Common myeloid progenitor, CD34-positive (primary cell): ENCODE measurements around the gene IPO13.

ENCODE experiments used
- CTCF ChIA-PET: fragments of 350-600 bp; sonication (Branson Sonifier 250); formaldehyde crosslinking; loops from one replicate; lab custom pipeline; 2021; ENCODE audit warnings: antibody characterized with exemption; lab: Charles Lee
- POLR2A ChIA-PET: fragments of 350-600 bp; sonication (Branson Sonifier 250); formaldehyde crosslinking; loops from one replicate; lab custom pipeline; 2021; ENCODE audit warnings: antibody characterized with exemption; lab: Charles Lee
- DNase-seq, 3 donors: peaks; one replicate each; pipeline versions ENCODE4 v3.0.0 to v3.0.0-alpha.2; 2013
- H3K27ac ChIP-seq, 2 experiments: 1 replicate in 1 of 2; 2 replicates in 1 of 2; pipeline ENCODE4 v1.7.0; 2013; ENCODE audit warnings: inconsistent platforms in 2 of 2, low read length in 2 of 2, mild to moderate bottlenecking in 2 of 2, low read depth in 1 of 2, moderate library complexity in 1 of 2; ENCODE audit not compliant: severe bottlenecking in 2 of 2, insufficient read depth in 1 of 2, poor library complexity in 1 of 2
- H3K27me3 ChIP-seq, 5 experiments: replicated peaks in 2 of 5; 1 replicate in 3 of 5; 2 replicates in 2 of 5; pipeline versions ENCODE4 v1.6.1 to v1.7.0; 2013; ENCODE audit warnings: low read length in 4 of 5, mild to moderate bottlenecking in 2 of 5, moderate library complexity in 2 of 5, inconsistent platforms in 1 of 5; ENCODE audit not compliant: insufficient read depth in 5 of 5, control insufficient read depth in 4 of 5
- H3K36me3 ChIP-seq, 4 experiments: 1 replicate in 2 of 4; 2 replicates in 2 of 4; pipeline versions ENCODE4 v1.6.1 to v1.7.0; 2013; ENCODE audit warnings: low read length in 3 of 4, control low read depth in 1 of 4, mild to moderate bottlenecking in 1 of 4; ENCODE audit not compliant: control insufficient read depth in 4 of 4, insufficient read depth in 4 of 4
- H3K4me1 ChIP-seq, 4 experiments: 1 replicate in 3 of 4; 2 replicates in 1 of 4; pipeline versions ENCODE4 v1.6.1 to v1.7.1; 2013; ENCODE audit warnings: low read length in 3 of 4, mild to moderate bottlenecking in 3 of 4, control low read depth in 1 of 4, inconsistent platforms in 1 of 4, moderate library complexity in 1 of 4; ENCODE audit not compliant: control insufficient read depth in 4 of 4, insufficient read depth in 4 of 4; ENCODE audit errors: control extremely low read depth in 1 of 4
- H3K4me3 ChIP-seq, 7 experiments: 1 replicate in 4 of 7; 2 replicates in 3 of 7; pipeline versions ENCODE4 v1.5.1 to v1.7.0; 2013; ENCODE audit warnings: mild to moderate bottlenecking in 7 of 7, low read length in 6 of 7, moderate library complexity in 6 of 7, inconsistent platforms in 2 of 7, low read depth in 2 of 7, control low read depth in 1 of 7; ENCODE audit not compliant: insufficient read depth in 4 of 7, control insufficient read depth in 1 of 7; ENCODE audit errors: extremely low read depth in 1 of 7
- H3K9me3 ChIP-seq, 5 experiments: 1 replicate in 4 of 5; 2 replicates in 1 of 5; pipeline versions ENCODE4 v1.6.1 to v1.7.1; 2013; ENCODE audit warnings: low read length in 4 of 5, mild to moderate bottlenecking in 2 of 5, inconsistent platforms in 1 of 5, low read depth in 1 of 5, moderate library complexity in 1 of 5; ENCODE audit not compliant: control insufficient read depth in 4 of 5, insufficient read depth in 2 of 5; ENCODE audit errors: control extremely low read depth in 1 of 5
- WGBS: methylation state at CpG from one replicate; pipeline ENCODE4 v1.1.5; 2013; ENCODE audit not compliant: insufficient coverage; 5-methylcytosine and 5-hydroxymethylcytosine counted together

The IPO13 gene

DNA sequence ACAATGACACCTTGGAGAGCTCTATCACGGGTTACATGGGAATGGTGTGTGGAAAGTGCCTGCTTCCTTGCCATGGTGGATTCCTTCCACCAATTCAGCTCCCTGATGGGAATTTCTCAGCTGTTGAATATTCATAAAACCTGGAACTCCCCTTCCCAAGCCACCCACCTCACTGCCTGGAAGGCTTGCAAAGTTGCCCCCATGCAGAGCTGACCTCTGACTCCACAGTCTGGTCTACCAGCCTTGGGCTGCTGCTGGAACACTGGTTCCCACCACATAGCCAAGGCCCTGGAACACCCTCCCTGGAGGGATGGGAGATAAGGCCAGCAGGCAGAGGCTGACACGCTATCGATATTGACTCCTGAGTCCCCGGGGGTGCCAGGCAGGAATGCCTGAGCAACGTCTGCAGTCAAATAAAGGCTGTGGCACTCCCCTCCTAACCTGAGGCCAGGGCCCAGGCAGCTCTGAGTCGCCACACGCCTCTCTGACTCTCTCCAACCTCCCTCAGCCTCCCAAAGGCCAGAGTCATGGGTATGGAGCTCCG lies 53.4 kb downstream of the IPO13 start:
- WGBS: 97% methylated on average over 7 of the region's 8 CpGs
- CTCF ChIA-PET: interaction anchor here (0.7 to 5.5 kb wide), 6 partner anchors 9 to 1153 kb away, joined by 3 to 35 read pairs (median 4); no protein-coding TSS in a partner anchor
- no peak overlapping the region for H3K4me3 ChIP-seq

DNA sequence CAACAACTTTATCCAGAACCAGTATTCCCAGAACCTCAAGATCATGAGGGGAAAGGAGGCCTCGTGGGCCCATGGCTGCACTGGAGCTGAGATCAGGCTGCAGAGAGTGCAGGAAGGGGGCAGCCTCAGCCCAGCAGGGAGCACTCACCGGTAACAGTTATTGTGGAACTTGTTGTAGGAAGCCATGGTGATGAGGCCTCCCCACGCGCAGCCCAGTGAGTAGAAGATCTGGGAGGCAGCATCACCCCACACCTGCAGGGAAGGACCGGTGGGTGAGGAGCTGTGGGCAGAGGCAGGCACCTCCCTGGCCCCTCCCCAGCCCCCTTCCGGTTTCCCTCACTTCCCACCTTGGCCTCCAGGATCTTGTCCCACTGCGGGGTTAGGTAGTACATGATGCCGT lies 55.4 kb downstream of the IPO13 start:
- no peak for DNase-seq
- no peaks in the 10 kb centered on the region for H3K36me3 ChIP-seq
- no peak overlapping the region for H3K27ac ChIP-seq
- H3K27me3 ChIP-seq: no peaks in the 10 kb centered on the region
- no peak overlapping the region for H3K4me3 ChIP-seq
- no peaks in the 10 kb centered on the region for H3K4me1 ChIP-seq
- POLR2A ChIA-PET: no interaction called here
- CTCF ChIA-PET: interaction anchor here (0.9 to 5.5 kb wide), 5 partner anchors 10 to 46 kb away, joined by 3 to 35 read pairs (median 6); no protein-coding TSS in a partner anchor
- 91% methylated on average over 8 of the region's 8 CpGs for WGBS
- no peaks in the 10 kb centered on the region for H3K9me3 ChIP-seq

More for the DNA sequence above, 53.4 kb downstream of the IPO13 start:
- POLR2A ChIA-PET: no interaction called here
- DNase-seq: no peak
- Histone ChIP-seq H3K36me3 (no peaks in the 10 kb centered on the region), H3K27me3 (no peaks in the 10 kb centered on the region), H3K27ac (no peak overlapping the region), H3K4me1 (no peaks in the 10 kb centered on the region), H3K9me3 (no peaks in the 10 kb centered on the region)

DNA sequence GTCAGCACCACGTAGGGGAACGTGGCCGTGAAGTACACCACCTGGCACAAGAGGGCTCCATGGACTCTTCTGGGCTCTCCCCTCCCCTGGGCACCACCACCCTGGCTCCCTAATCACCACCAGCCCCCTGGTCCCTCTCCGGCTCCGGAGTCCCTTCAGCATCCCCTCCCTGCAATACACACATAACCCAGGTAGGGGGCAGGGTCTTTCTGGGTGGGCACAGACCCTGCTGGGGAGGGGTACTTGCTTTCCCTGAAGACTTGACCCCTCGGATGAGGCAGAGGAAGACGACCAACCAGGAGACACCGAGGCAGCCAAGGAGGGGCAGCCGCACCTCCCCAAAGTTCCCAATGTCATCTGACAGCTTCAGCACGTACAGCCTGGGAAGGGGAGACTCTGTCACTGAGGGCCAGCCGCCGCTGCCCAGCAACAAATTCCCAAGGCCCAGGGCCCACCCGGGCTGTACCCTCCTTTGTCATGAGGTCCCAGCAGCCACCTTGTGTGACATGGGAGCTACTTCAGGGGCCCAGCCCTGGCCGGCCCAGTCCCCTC lies 55.9 kb downstream of the IPO13 start:
- Histone ChIP-seq H3K9me3 (no peaks in the 10 kb centered on the region), H3K4me1 (no peaks in the 10 kb centered on the region), H3K4me3 (no peak overlapping the region), H3K27me3 (no peaks in the 10 kb centered on the region), H3K36me3 (no peaks in the 10 kb centered on the region), H3K27ac (no peak overlapping the region)
- DNase-seq: no peak
- ChIA-PET CTCF (interaction anchor here (1.1 to 5.5 kb wide), 5 partner anchors 10 to 44 kb away, joined by 3 to 51 read pairs (median 6); no protein-coding TSS in a partner anchor), POLR2A (no interaction called here)
- WGBS: 94% methylated on average over 12 of the region's 14 CpGs

DNA sequence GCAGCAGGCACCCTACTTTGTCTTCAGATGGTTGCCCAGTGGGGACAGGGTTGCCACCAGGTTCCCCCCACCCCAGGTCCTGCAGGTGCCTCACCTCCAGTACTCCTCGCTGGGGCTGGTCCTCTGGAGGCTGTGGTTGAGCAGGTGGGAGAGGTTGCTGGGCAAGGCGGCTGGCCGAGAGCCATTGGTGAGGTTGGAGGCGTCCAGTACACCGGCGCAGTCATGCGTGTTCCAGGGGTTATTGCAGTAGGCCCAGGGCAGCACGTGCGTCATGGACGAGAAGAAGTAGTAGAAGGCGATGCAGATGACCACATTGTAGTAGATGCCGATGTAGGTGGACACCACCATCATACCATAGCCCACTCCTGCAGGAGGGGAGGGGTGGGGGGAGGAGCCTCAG lies 61.5 kb downstream of the IPO13 start:
- Histone ChIP-seq H3K27ac (no peak overlapping the region), H3K4me3 (no peak overlapping the region), H3K9me3 (no peaks in the 10 kb centered on the region), H3K4me1 (peaks cover 0 to 19% (median 11%) of the 10 kb centered on the region in 4 experiments), H3K27me3 (no peaks in the 10 kb centered on the region), H3K36me3 (no peaks in the 10 kb centered on the region)
- WGBS: 100% methylated on average over 5 of the region's 12 CpGs
- CTCF ChIA-PET: interaction anchor here (1.3 to 1.5 kb wide), 2 partner anchors 8 to 28 kb away, joined by 4 to 5 read pairs; no protein-coding TSS in a partner anchor
- DNase-seq: no peak
- POLR2A ChIA-PET: no interaction called here

DNA sequence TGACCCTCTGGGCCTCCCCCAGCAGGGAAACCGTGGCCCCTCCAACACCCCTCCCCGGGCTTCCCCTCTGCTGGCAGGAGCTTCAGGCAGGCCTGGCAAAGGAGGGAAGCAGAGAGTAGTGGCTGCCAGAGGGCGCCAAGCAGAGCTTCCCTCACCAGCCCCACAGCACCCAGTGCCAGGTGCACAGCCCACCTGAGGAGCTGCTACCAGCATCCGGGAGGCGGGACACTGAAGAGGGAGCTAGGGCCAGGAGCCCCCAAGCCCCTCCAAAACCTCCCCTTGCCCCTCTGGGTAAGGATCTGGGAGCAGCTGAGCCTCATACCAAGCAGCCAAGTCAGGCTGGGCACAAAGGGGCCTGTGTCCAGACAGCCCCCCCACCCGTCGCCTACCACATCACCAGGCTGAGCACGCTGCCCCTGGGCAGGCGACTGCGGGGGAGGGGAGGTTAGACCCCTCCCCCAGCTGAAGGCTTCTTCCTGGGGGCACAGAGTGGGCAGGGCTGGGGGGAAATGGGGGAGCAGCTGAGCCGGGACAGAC lies 64.3 kb downstream of the IPO13 start:
- Histone ChIP-seq H3K4me1 (peaks cover 0 to 32% (median 24%) of the 10 kb centered on the region in 4 experiments), H3K27me3 (no peaks in the 10 kb centered on the region), H3K36me3 (no peaks in the 10 kb centered on the region), H3K9me3 (no peaks in the 10 kb centered on the region), H3K4me3 (no peak overlapping the region), H3K27ac (no peak overlapping the region)
- DNase-seq: no peak
- ChIA-PET POLR2A (no interaction called here), CTCF (interaction anchor here (0.6 to 5.8 kb wide), 8 partner anchors 12 to 67 kb away, joined by 3 to 41 read pairs (median 3); no protein-coding TSS in a partner anchor)
- WGBS: 82% methylated on average over 4 of the region's 11 CpGs

DNA sequence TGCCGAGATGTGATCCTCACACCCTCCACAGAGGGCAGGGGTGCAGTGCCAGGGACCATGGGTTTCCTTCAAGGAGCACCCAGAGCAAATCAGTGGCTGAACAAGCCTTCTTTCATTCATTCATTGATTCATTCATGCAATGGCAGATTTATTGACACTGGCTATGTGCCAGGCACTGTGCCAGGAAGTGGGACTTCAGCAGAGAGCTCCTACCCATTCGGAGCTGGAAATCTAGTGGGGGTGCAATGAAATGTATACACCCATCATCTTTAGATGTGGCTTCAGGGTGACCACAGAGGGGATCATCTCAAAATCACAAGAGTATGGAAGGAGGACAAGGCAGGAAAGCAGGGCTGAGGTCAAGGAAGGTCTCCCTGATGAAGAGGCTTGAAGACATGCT lies 65.7 kb downstream of the IPO13 start:
- peak in 1 of 3 donors; percentile 11 for DNase-seq
- ChIA-PET POLR2A (no interaction called here), CTCF (interaction anchor here (1.8 to 6.9 kb wide), 3 partner anchors 7 to 22 kb away, joined by 7 to 51 read pairs (median 41); partner anchors contain the start of gene SLC6A9)
- H3K36me3 ChIP-seq: no peaks in the 10 kb centered on the region
- H3K27me3 ChIP-seq: no peaks in the 10 kb centered on the region
- peaks cover 0 to 32% (median 24%) of the 10 kb centered on the region in 4 experiments for H3K4me1 ChIP-seq
- no peak overlapping the region for H3K4me3 ChIP-seq
- no peaks in the 10 kb centered on the region for H3K9me3 ChIP-seq
- WGBS: 100% methylated on average over 1 of the region's 2 CpGs
- H3K27ac ChIP-seq: no peak overlapping the region
